OCI-M2 (cell line): ENCODE measurements around the gene CNIH3.

Source experiments
- DNase-seq: peaks from one replicate; lab custom pipeline; 2025; ENCODE audit not compliant: unreplicated experiment; lab: John Stamatoyannopoulos, UW

Gene CNIH3

DNA sequence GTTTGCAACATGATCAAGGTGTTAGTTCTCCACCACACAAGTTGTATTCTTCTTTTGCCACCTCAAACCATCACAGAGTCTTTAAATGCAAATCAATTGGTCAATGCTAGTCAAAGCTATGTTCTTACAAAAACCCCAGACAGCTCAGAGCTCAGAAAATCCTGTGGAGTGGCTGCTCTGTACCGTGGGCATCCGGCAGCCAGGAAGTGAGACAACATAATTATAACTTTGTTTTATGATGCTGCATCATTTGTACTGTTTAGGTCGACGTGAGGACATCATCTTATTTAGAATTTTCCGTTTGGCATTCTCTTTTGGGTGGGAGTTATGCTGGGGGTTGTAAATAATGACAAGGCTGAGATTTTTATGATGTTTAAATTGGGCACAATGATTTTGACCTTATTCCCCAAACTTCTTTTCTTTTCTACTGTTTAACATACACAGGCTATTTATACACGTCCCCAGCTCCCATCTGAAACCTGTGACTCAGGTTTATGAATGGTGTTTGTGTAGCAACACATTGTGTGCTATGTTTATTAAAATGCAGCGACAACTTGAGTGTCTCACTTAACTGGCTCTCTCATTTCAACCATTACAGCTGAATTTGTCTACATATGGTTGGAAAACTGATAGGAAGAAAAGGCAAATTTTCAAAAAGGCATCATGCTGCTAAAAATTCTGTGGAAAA is 124.0 kb downstream of the CNIH3 start:
- no peak for DNase-seq

DNA sequence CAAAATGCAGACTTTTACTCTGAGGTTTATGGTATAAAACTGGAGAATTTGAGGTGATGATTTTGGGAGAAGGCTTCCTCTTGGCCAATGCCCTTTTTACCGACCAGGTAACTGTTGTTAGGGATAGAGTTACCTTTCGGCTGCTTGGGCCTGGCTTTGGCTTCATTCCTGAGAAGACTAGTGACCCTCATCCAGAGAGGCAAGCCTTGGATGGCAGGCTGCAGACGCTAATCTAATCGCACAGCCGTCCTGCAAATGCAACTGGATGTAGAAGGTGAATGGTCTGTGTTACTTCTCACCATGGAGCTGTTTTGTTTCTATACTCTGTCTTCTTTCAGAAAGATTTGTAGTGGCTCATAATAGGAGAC is 124.6 kb downstream of the CNIH3 start:
- DNase-seq = no peak

- no peak for DNase-seq
Observed at GRCh38 chr1:224742349-224742748, 126.2 kb downstream of the CNIH3 start.

GRCh38 chr1:224743608-224744164 is 127.6 kb downstream of the CNIH3 start:
- DNase-seq = no peak

DNA sequence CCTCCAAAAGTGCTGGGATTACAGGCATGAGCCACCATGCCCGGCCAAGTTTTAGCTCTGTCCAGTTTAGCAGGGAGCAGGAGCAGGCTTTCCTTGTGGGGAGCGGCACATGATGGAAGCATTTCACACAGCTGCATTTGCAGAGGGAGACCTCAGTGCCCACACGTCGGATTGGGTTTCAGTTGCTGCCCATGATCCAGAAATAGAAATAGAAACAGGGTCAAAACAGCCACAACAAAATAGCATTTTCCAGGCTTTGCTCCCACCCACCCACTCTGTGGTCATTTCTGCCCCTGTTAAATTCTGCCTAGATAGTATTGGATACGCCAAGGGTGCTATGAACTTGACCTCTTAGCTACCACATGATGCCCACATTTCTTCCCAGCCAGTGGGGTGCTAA is 128.4 kb downstream of the CNIH3 start:
- DNase-seq = no peak

DNA sequence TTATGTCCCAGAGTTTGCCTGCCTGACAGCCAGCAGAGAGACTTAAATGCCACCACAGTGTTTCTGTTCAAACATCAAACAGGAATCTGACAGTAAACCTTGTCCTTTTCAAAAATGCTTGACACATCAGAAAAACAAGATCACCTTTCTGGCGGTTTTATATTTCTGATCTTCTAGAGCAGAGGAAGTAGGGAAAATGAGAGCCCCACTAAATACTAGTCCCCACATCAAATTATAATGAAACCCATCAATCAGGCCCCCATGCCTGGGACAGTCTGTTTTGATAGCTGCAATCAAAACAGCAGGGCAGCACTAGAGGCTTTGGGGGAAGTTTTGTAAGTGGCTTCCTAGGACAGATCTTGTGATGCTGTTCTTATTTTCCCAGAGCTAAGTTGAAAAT is 129.3 kb downstream of the CNIH3 start:
- no peak for DNase-seq

DNA sequence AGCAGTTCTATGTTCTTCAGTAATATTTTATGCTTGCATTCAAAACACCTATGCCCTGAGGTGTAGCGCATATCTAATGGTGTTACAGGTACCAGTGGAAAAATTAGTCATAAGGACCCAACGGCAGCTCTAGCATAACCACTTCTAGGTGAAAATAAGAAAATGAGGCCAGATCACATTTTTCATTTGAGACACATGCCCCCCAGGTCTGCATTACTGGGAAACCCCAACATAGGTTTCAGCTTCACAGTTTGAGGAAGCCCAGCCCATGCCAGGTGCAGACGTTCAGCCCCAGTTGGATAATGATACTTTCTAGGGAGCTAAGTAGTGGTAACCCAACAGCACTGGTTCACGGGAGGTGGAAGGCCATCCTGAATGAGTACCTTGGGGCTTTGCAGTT is 129.8 kb downstream of the CNIH3 start:
- no peak for DNase-seq

DNA sequence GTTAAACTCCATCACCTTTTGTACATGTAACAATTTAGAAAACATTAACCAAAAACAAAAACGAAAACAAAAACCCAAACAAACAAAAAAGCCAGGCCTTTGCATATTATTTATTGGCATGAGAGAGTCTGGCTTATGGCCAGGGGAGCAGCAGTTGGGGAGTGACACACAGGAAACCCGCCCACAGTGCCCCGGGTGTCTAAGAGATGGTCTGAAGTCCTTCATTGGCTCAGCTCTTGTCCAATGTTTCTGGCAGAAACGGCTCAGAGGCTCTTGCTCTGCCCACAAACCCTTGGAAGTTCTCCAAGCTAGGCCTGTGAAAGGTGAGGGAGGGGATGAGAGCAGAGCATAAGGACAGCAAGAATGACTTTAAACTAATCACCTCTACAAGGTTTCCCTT is 131.5 kb downstream of the CNIH3 start:
- DNase-seq = no peak

- no peak for DNase-seq
Observed at GRCh38 chr1:224749916-224750315, 133.8 kb downstream of the CNIH3 start.

DNA sequence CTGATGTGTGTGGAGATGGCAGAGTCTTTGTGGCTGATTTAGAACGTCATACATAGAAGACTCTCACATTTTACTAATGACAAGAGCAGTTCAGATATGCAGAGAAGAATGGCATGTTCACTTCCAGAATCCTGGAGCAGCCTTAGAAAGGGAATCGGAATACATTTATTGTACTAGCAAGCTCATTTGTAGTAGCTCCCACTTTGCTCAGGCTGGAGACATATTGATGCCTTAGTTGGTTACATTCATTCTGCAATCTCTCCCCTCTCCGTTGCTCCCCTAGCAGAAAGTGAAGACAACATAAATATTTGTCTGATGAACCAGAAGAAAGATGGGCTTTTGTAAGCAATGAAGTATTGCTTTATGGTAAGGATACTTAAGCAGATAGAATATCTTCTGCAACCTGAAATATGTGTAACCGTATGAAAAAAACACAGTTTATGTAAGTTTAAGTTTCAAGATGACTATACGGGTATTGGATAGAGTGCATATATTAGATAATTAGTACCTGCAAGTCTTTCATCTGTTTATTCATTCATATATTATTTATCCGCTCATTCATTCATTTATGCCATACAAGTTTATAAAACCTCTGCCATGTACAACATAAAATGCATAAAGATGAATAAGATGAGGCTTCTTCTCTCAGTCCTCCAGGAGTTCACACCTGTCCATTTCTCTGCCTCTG is 135.7 kb downstream of the CNIH3 start:
- no peak for DNase-seq

DNA sequence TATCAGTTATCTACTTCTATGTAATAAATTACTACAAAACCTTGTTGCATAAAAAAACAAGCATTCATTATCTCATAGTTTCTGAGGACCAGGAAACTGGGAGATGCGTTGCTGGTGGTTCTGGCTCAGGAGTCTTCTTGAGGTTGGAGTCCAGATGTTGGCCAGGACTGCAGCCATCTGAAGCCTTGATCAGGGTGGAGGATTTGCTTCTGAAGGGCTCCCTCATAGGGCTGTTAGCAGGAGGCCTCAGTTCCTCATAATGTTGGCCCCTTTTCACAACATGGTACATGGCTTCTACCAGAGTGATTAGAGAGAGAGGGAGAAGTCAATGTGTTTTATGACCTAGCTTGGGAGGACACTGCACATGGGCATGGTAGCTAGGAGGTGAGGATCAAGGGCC is 137.4 kb downstream of the CNIH3 start:
- DNase-seq = no peak

- no peak for DNase-seq
Observed at GRCh38 chr1:224755586-224755985, 139.5 kb downstream of the CNIH3 start.

GRCh38 chr1:224757508-224757907 is 141.4 kb downstream of the CNIH3 start:
- no peak for DNase-seq

DNA sequence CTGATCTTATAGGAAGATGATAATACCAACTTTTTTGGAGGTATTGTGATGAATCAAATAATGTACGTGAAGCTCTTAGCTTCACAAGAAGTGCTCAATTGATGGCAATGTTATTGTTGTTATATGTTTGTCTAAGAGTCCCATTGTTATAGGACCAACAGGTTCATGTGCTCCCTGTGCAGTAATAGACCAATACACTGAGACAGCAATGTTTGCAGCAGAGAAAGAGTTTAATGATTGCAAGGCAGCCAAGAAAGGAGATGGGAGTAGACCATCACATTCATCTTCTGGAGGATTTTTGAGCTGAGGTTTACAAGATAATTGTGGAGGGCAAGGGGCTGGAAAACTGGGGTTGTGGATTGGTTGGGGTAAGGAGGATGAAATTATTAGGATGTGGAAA is 143.0 kb downstream of the CNIH3 start:
- no peak for DNase-seq

DNA sequence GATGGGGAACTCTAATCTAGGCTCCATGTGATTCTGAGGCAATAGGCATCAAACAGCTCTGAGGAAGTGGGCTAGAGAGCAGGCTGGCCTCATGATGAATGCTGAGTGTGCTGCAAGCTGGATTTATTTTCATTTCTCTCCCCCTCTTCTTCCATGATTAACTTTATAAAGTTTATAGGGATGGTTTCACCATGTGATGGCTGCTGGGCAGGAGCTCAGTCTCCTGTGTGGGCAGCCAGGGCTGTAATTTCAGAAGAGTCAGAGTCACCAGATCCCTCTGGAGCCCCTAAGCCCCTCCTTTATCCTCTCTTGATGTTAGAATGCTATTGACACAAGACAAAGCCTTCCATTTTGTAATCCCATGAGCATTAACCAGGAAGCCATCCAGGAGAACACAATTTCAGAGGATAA is 143.6 kb downstream of the CNIH3 start:
- no peak for DNase-seq

GRCh38 chr1:224760163-224760562 is 144.0 kb downstream of the CNIH3 start:
- no peak for DNase-seq

GRCh38 chr1:224761245-224761644 is 145.1 kb downstream of the CNIH3 start:
- DNase-seq = no peak

GRCh38 chr1:224762046-224762445 is 145.9 kb downstream of the CNIH3 start:
- no peak for DNase-seq

DNA sequence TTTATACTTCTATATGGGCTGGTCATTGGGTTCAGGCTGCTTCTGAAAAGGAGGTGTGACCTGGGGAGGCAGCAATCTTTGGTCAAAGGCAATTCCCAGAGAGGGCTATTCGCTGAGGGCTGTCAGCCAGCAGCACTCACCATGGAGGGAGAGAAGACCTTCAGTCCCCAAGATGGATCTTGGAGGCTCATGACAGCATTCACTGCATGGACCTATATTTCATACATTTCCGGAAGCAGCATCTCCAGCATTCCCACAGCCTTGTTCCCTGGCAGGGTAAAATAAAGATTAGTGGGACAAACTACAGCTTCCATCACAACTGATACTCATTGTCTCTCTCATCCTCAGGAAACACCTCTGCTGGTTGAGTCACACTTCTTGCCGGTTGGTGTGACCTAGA is 146.6 kb downstream of the CNIH3 start:
- no peak for DNase-seq

DNA sequence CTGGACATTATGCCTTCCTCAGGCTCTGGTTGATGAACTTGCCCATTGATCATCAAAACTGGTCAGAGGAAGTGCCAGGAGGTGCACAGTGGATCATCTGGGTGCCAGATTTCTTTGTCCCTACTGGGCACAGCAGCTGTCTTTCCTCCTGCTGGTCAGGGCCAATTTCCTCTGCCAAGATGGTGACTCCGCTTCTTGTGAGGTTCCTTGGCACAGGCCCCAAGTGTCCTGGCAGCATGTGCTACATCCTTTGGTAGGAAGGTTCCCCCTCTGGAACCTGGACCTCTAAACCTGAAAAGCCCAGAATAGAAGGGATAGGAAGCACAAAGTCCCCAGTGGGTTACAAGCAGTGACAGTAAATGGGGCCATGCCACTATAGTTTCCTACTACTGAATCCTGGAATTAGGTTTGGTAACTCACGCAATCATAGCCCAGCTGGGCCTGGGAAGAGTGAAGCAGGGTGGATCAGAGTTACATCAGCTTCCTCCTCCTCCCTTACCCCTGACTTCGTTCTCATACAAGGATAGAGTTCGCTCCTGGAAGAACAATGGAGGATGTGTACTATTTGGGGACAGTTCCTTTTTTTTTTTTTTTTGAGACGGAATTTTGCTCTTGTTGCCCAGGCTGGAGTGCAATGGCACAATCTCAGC is 147.1 kb downstream of the CNIH3 start:
- no peak for DNase-seq

DNA sequence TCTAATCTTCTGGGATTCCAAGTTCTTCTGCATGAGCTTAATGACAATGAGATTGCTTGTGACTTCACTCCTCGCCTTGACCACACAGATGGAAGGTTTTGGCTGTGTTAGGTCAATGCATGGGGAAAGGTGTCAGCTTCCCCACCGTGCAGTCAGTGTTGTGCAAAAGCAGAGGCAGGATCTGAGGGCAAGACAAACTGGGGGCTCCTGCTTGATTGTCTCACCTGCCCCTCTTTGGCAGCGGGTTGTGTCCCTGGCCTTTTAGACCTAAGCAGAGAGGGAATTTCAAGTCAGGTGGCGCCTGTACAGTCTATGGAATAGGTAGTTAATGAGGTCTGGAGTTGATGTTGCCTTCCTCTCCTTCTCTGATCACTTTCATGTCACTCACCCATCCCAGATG is 150.1 kb downstream of the CNIH3 start:
- DNase-seq = no peak

GRCh38 chr1:224767031-224767430 is 150.9 kb downstream of the CNIH3 start:
- no peak for DNase-seq
